ENCODE measurements around the gene GET3. TPM values are rescaled to one million over a fixed set of nuclear protein-coding genes. Genes with fewer than 3 reads are reported as not detected.
A peak's percentile ranks its signal among the peaks of the same experiment; 100 is the strongest.

GET3 gene
- total RNA-seq, 1 experiment from 2014 or later, result 110 TPM

- TF ChIP-seq ZNF423 (CRISPR knock-in tag; IDR thresholded peaks at IDR 0.05), result no peak
- TF ChIP-seq ARID4B (CRISPR knock-in tag; IDR thresholded peaks at IDR 0.05; ENCODE audit: borderline replicate concordance), result no peak
- no peak for TF ChIP-seq TEAD1 (CRISPR knock-in tag; IDR thresholded peaks at IDR 0.05)
- no peak for TF ChIP-seq HMGA2 (CRISPR knock-in tag; IDR thresholded peaks at IDR 0.05)
- no peak for TF ChIP-seq CDX4 (CRISPR knock-in tag; IDR thresholded peaks at IDR 0.05; ENCODE audit: borderline replicate concordance)
- no peak for TF ChIP-seq MXD4 (CRISPR knock-in tag; IDR thresholded peaks at IDR 0.05; ENCODE audit: borderline replicate concordance)
- TF ChIP-seq SMAD3 (CRISPR knock-in tag; IDR thresholded peaks at IDR 0.05; ENCODE audit: borderline replicate concordance), result no peak
- no peak for TF ChIP-seq KAT7 (CRISPR knock-in tag; IDR thresholded peaks at IDR 0.05; ENCODE audit: borderline replicate concordance)
- TF ChIP-seq FOXK1 (CRISPR knock-in tag; IDR thresholded peaks at IDR 0.05), result no peak
- no peak for TF ChIP-seq FOXJ3 (CRISPR knock-in tag; IDR thresholded peaks at IDR 0.05; ENCODE audit: borderline replicate concordance)
- no peak for TF ChIP-seq ZNF416 (CRISPR knock-in tag; IDR thresholded peaks at IDR 0.05)
- no peak for TF ChIP-seq GRHL2 (CRISPR knock-in tag; IDR thresholded peaks at IDR 0.05; ENCODE audit: insufficient replicate concordance, severe bottlenecking)
- no peak for TF ChIP-seq JUN (CRISPR knock-in tag; IDR thresholded peaks at IDR 0.05)
- no peak for TF ChIP-seq ZNF263 (CRISPR knock-in tag; IDR thresholded peaks at IDR 0.05; ENCODE audit: low read depth)
- no peak for TF ChIP-seq ZBTB21 (CRISPR knock-in tag; IDR thresholded peaks at IDR 0.05; ENCODE audit: borderline replicate concordance)
- ChIA-PET POLR2A (interaction anchor here (1.3 to 1.7 kb wide), 4 partner anchors 10 to 22 kb away, joined by 3 to 5 read pairs (median 4); no protein-coding TSS in a partner anchor), CTCF (interaction anchor here (0.6 to 3.4 kb wide), 10 partner anchors 8 to 97 kb away, joined by 3 to 29 read pairs (median 6); partner anchors contain the start of gene HOOK2)
- no peak for ATAC-seq
- Mint-ChIP-seq H3K27ac (no peak overlapping the region), H3K4me1 (peaks cover 25% of the 10 kb centered on the region), H3K36me3 (no peaks in the 10 kb centered on the region), H3K9me3 (no peaks in the 10 kb centered on the region), H3K4me3 (no peak overlapping the region; the same call in 1 of the 2 replicates), H3K27me3 (ENCODE audit: low read depth) (peaks cover 22% of the 10 kb centered on the region)
- DNase-seq (ENCODE audit: low spot score), result no peak
Measured at GRCh38 chr19:12788042-12788681, 50.9 kb downstream of the GET3 start.

GRCh38 chr19:12788682-12789097 lies 51.4 kb downstream of the GET3 start:
- CTCF ChIA-PET, result interaction anchor here (0.6 to 3.4 kb wide), 9 partner anchors 11 to 97 kb away, joined by 3 to 29 read pairs (median 7); partner anchors contain the start of gene HOOK2
- H3K27ac Mint-ChIP-seq, result peak overlapping the region; percentile 63
- no peaks in the 10 kb centered on the region for H3K9me3 Mint-ChIP-seq
- no peak for TF ChIP-seq SMAD4 (CRISPR knock-in tag; IDR thresholded peaks at IDR 0.05)
- TF ChIP-seq ZNF423 (CRISPR knock-in tag; IDR thresholded peaks at IDR 0.05), result peak; percentile 42; the same call in 1 of the 2 replicates
- no peak for ATAC-seq
- peak overlapping the region; percentile 78 for H3K4me3 Mint-ChIP-seq
- H3K4me1 Mint-ChIP-seq, result peaks cover 23% of the 10 kb centered on the region
- H3K36me3 Mint-ChIP-seq, result no peaks in the 10 kb centered on the region
- DNase-seq (ENCODE audit: low spot score), result peak; percentile 53
- peaks cover 24% of the 10 kb centered on the region for H3K27me3 Mint-ChIP-seq (ENCODE audit: low read depth)
- POLR2A ChIA-PET, result interaction anchor here (1.4 to 1.7 kb wide), 3 partner anchors 11 to 23 kb away, joined by 3 to 5 read pairs (median 4); no protein-coding TSS in a partner anchor
